ENCODE measurements around the gene ABCB11.

DNA sequence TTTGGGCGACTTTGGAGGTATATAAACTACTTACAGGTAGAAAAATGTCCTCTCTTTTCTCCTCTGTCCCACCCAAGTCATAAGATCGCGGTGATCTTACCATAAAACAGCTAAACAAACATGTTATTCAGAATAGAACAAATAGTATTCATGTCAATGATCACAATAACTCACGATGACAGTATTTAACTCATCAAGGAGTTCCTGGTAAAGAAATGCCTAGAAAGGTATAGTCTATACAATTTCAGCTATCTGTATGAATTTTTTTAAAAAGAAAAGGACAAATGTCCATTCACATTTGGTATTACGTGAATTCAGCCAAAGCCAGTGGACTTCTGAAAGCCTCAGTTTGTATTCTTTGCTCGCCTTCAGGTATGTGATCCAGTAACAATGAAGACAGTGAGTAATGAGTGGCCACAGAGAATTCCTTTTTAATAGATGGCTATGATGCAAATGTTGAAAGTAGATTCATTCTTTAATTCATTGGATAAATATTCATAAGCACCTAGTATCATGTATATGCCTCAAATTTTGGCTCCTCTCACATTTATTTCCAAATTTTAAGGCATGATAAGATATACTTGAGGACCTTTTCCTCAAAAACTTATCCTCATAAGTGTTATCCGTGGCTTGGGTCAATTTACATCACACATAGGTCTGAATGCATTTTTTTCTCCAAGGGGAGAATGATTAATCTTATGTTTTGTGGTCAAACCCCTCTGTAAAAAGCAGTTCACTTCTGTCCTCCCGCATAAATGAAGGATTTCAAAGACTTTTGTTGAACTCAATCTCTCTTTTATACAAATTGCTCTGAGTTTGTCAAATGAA, 20.3 kb downstream of the ABCB11 start:
- TF ChIP-seq, protein P1, sequence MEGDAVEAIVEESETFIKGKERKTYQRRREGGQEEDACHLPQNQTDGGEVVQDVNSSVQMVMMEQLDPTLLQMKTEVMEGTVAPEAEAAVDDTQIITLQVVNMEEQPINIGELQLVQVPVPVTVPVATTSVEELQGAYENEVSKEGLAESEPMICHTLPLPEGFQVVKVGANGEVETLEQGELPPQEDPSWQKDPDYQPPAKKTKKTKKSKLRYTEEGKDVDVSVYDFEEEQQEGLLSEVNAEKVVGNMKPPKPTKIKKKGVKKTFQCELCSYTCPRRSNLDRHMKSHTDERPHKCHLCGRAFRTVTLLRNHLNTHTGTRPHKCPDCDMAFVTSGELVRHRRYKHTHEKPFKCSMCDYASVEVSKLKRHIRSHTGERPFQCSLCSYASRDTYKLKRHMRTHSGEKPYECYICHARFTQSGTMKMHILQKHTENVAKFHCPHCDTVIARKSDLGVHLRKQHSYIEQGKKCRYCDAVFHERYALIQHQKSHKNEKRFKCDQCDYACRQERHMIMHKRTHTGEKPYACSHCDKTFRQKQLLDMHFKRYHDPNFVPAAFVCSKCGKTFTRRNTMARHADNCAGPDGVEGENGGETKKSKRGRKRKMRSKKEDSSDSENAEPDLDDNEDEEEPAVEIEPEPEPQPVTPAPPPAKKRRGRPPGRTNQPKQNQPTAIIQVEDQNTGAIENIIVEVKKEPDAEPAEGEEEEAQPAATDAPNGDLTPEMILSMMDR (IDR thresholded peaks at IDR 0.05; ENCODE audit: insufficient read depth, low read depth, low read length), result no peak
- TF ChIP-seq EZH2 (IDR thresholded peaks at IDR 0.05; ENCODE audit: insufficient read depth, low read length), result no peak
